ACC112 (cell line): ENCODE results near the gene HEPHL1.

ENCODE experiments used
- H2AFZ ChIP-seq: fragments of 200-600 bp; sonication (generic); one replicate; pipeline ENCODE4 v1.6.0; 2017; ENCODE audit warnings: antibody characterized with exemption, low read length; ENCODE audit not compliant: unreplicated experiment
- H3K27ac ChIP-seq: fragments of 200-600 bp; sonication (generic); 2 replicates; pipeline ENCODE4 v1.5.1; 2014; ENCODE audit warnings: low read depth, mild to moderate bottlenecking, antibody characterized with exemption, low read length, moderate library complexity
- H3K27me3 ChIP-seq: fragments of 200-600 bp; sonication (generic); 2 replicates; pipeline ENCODE4 v1.6.1; 2014; ENCODE audit warnings: mild to moderate bottlenecking, antibody characterized with exemption, low read length, moderate library complexity, mixed read lengths; ENCODE audit not compliant: insufficient read depth
- H3K36me3 ChIP-seq: fragments of 200-600 bp; sonication (generic); 2 replicates; pipeline ENCODE4 v1.6.1; 2016; ENCODE audit warnings: mild to moderate bottlenecking, antibody characterized with exemption, low read length, moderate library complexity, mixed read lengths; ENCODE audit not compliant: insufficient read depth
- H3K4me1 ChIP-seq: fragments of 200-600 bp; sonication (generic); one replicate; pipeline ENCODE4 v1.6.1; 2016; ENCODE audit warnings: low read length, mixed read lengths; ENCODE audit not compliant: insufficient read depth, unreplicated experiment, control insufficient read depth
- H3K4me3 ChIP-seq: fragments of 200-600 bp; sonication (generic); 2 replicates; pipeline ENCODE4 v1.5.1; 2014; ENCODE audit warnings: mild to moderate bottlenecking, low read depth, low read length
- H3K79me2 ChIP-seq: fragments of 200-600 bp; sonication (generic); one replicate; pipeline ENCODE4 v1.6.0; 2016; ENCODE audit warnings: low read length; ENCODE audit not compliant: control insufficient read depth, unreplicated experiment, insufficient read depth

The HEPHL1 gene

DNA sequence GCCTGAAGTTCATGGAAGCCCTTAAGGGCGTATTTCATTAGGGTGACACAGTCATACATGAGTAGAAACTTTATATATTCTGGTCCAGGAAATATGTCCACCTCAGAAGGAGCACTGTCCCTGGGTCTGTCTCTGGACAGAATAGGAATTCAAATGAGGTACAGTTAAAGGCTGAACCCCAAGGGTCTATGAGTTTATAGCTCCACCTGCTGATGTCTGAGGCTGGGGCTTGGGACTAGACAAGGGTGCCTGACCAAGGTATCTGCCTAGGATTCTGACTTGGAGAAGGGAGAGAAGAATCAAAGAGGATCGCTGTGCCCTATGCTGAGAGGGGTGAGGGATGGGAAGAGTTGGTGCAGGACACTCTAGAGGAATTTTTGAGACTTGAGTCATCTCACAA is 14.9 kb downstream of the HEPHL1 start:
- Histone ChIP-seq H3K4me1 (no peaks in the 10 kb centered on the region), H3K79me2 (no peaks in the 10 kb centered on the region), H3K4me3 (no peak overlapping the region), H3K36me3 (no peaks in the 10 kb centered on the region), H3K27ac (no peak overlapping the region), H2AFZ (no peak overlapping the region), H3K27me3 (no peaks in the 10 kb centered on the region)

- Histone ChIP-seq H3K27ac (no peak overlapping the region), H3K79me2 (no peaks in the 10 kb centered on the region), H3K27me3 (peaks cover 24% of the 10 kb centered on the region; the same call in 1 of the 2 replicates), H3K4me1 (no peaks in the 10 kb centered on the region), H2AFZ (no peak overlapping the region), H3K4me3 (no peak overlapping the region), H3K36me3 (no peaks in the 10 kb centered on the region)
Observed at GRCh38 chr11:94043241-94043640, 22.1 kb downstream of the HEPHL1 start.

- H3K36me3 ChIP-seq: no peaks in the 10 kb centered on the region
- H3K4me3 ChIP-seq: no peak overlapping the region
- H3K79me2 ChIP-seq: no peaks in the 10 kb centered on the region
- H3K27ac ChIP-seq: no peak overlapping the region
- no peak overlapping the region for H2AFZ ChIP-seq
- no peaks in the 10 kb centered on the region for H3K4me1 ChIP-seq
- H3K27me3 ChIP-seq: peaks cover 31% of the 10 kb centered on the region; the same call in 1 of the 2 replicates
Observed at GRCh38 chr11:94046796-94047195, 25.6 kb downstream of the HEPHL1 start.

GRCh38 chr11:94048032-94048709 is 27.0 kb downstream of the HEPHL1 start:
- Histone ChIP-seq H3K79me2 (no peaks in the 10 kb centered on the region), H3K4me1 (no peaks in the 10 kb centered on the region), H3K27ac (no peak overlapping the region), H3K27me3 (peaks cover 39% of the 10 kb centered on the region; the same call in 1 of the 2 replicates), H2AFZ (no peak overlapping the region), H3K36me3 (no peaks in the 10 kb centered on the region), H3K4me3 (no peak overlapping the region)

GRCh38 chr11:94049351-94049750 is 28.2 kb downstream of the HEPHL1 start:
- Histone ChIP-seq H3K79me2 (no peaks in the 10 kb centered on the region), H3K4me3 (no peak overlapping the region), H2AFZ (no peak overlapping the region), H3K4me1 (no peaks in the 10 kb centered on the region), H3K36me3 (no peaks in the 10 kb centered on the region), H3K27me3 (peaks cover 37% of the 10 kb centered on the region; the same call in 1 of the 2 replicates), H3K27ac (no peak overlapping the region)

GRCh38 chr11:94058630-94059029 is 37.5 kb downstream of the HEPHL1 start:
- Histone ChIP-seq H3K79me2 (no peaks in the 10 kb centered on the region), H2AFZ (no peak overlapping the region), H3K27me3 (peaks cover 26% of the 10 kb centered on the region), H3K4me3 (no peak overlapping the region), H3K27ac (no peak overlapping the region), H3K4me1 (no peaks in the 10 kb centered on the region), H3K36me3 (no peaks in the 10 kb centered on the region)

- no peak overlapping the region for H3K27ac ChIP-seq
- H3K36me3 ChIP-seq: no peaks in the 10 kb centered on the region
- H3K4me1 ChIP-seq: no peaks in the 10 kb centered on the region
- no peak overlapping the region for H2AFZ ChIP-seq
- H3K27me3 ChIP-seq: peaks cover 26% of the 10 kb centered on the region
- H3K4me3 ChIP-seq: no peak overlapping the region
- H3K79me2 ChIP-seq: no peaks in the 10 kb centered on the region
Observed at GRCh38 chr11:94059065-94059464, 37.9 kb downstream of the HEPHL1 start.

DNA sequence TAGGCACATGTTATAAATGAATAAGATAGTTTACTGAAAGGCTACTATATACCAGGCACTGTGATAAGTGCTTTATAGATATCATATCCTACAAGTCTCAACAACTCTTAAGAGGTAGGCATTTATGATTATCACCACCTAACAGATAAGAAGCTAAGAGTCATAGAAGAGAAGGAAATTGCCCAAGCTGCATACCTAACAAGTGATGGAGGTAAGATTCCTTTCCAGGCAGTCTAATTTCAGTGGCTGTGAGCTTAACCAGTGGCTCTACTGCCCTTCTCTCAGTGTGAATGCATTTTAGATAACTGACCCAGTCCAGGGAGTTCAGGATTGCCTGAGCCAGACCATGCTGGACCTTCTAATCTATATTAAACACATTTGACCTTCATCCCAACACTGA is 39.2 kb downstream of the HEPHL1 start:
- H3K4me1 ChIP-seq: no peaks in the 10 kb centered on the region
- H3K79me2 ChIP-seq: no peaks in the 10 kb centered on the region
- no peaks in the 10 kb centered on the region for H3K36me3 ChIP-seq
- H2AFZ ChIP-seq: no peak overlapping the region
- peaks cover 32% of the 10 kb centered on the region for H3K27me3 ChIP-seq
- no peak overlapping the region for H3K27ac ChIP-seq
- H3K4me3 ChIP-seq: no peak overlapping the region

- H3K79me2 ChIP-seq: no peaks in the 10 kb centered on the region
- H3K27ac ChIP-seq: no peak overlapping the region
- no peak overlapping the region for H2AFZ ChIP-seq
- no peaks in the 10 kb centered on the region for H3K4me1 ChIP-seq
- H3K4me3 ChIP-seq: no peak overlapping the region
- peaks cover 42% of the 10 kb centered on the region for H3K27me3 ChIP-seq
- no peaks in the 10 kb centered on the region for H3K36me3 ChIP-seq
Observed at GRCh38 chr11:94062360-94062759, 41.2 kb downstream of the HEPHL1 start.

GRCh38 chr11:94066901-94067429 is 45.8 kb downstream of the HEPHL1 start:
- Histone ChIP-seq H3K27me3 (peaks cover 42% of the 10 kb centered on the region), H3K27ac (no peak overlapping the region), H2AFZ (no peak overlapping the region), H3K4me3 (no peak overlapping the region), H3K36me3 (no peaks in the 10 kb centered on the region), H3K79me2 (no peaks in the 10 kb centered on the region), H3K4me1 (no peaks in the 10 kb centered on the region)

DNA sequence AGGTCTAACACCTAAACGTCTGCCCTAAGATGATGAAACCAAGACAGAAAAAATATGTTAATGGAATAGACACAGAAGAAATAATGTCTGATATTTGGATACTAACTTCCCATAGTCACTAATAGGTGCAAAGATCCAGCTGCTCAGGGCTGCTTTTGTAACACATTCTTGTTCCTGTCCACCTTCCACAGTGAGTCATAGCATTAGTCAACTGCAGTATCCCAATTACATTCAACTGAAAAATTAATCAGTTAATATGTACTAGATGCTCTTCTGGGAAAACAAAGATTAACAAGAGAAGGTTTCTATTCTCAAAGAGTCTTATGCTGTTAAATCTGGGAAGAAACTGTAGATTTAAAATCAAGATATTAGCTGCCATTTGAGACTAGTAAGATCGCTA is 47.6 kb downstream of the HEPHL1 start:
- Histone ChIP-seq H3K4me1 (no peaks in the 10 kb centered on the region), H3K27ac (no peak overlapping the region), H3K36me3 (no peaks in the 10 kb centered on the region), H3K27me3 (peaks cover 29% of the 10 kb centered on the region; the same call in 1 of the 2 replicates), H3K79me2 (no peaks in the 10 kb centered on the region), H3K4me3 (no peak overlapping the region), H2AFZ (no peak overlapping the region)
